Measurements from ENCODE around the gene UGT2B17.
"Not testable (repeated sequence)": the region's sequence is repeated elsewhere in the genome, so short reads cannot be mapped to it uniquely, and the experiment has no call there.

DNA sequence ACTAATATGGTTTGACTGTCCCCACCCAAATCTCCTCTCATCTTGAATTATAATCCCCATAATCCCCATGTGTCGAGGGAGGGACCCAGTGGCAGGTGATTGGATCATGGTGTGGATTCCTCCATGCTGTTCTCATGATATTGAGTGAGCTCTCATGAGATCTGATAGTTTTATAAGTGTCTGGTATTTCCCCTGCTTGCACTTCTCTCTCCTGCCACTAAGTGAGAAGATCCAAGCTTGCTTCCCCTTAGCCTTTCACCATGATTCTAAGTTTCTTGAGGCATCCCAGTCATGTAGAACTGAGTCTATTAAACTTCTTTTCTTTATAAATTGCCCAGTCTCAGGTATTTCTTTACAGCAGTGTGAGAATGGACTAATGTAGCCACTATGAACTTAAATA, 9.8 kb downstream of the UGT2B17 start:
- TF ChIP-seq, protein P1, sequence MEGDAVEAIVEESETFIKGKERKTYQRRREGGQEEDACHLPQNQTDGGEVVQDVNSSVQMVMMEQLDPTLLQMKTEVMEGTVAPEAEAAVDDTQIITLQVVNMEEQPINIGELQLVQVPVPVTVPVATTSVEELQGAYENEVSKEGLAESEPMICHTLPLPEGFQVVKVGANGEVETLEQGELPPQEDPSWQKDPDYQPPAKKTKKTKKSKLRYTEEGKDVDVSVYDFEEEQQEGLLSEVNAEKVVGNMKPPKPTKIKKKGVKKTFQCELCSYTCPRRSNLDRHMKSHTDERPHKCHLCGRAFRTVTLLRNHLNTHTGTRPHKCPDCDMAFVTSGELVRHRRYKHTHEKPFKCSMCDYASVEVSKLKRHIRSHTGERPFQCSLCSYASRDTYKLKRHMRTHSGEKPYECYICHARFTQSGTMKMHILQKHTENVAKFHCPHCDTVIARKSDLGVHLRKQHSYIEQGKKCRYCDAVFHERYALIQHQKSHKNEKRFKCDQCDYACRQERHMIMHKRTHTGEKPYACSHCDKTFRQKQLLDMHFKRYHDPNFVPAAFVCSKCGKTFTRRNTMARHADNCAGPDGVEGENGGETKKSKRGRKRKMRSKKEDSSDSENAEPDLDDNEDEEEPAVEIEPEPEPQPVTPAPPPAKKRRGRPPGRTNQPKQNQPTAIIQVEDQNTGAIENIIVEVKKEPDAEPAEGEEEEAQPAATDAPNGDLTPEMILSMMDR (conservative IDR thresholded peaks at IDR 0.05): not testable (repeated sequence)
- not testable (repeated sequence) for TF ChIP-seq EZH2 (IDR thresholded peaks at IDR 0.05; ENCODE audit: low read depth)
